Measurements from ENCODE around the gene MDFIC. TPM values are rescaled to one million over a fixed set of nuclear protein-coding genes. Genes with fewer than 3 reads are reported as not detected.

The MDFIC gene
- total and polyA plus RNA-seq, 2 experiments from 2014 or later, result 3.0 to 5.2 TPM

DNA sequence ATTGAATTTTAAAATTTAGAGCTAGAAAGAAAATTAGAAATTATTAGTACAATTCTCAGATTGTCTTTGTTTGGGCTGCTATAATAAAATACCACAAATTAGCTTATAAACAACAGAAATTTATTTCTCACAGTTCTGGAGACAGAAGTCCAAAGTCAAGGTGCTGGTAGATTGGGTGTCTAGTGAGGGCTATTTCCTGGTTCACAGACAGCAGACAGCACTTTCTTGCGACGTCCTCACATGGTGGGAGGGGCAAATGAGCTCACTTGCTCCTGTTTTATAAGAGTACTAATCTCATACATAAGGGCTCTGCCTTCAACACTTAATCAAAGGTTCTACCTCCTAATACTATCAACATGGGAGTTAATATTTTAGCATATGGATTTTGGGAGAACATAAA is 134.1 kb downstream of the MDFIC start:
- Histone ChIP-seq H3F3A (replicated peaks; ENCODE audit: low read depth) (no peaks in the 10 kb centered on the region), H3K4me2 (no peak overlapping the region), H3K9me2 (ENCODE audit: insufficient read depth) (no peaks in the 10 kb centered on the region), H3K4me1 (ENCODE audit: insufficient read depth) (no peaks in the 10 kb centered on the region), H3K79me2 (replicated peaks; ENCODE audit: insufficient read depth) (no peaks in the 10 kb centered on the region), H2AFZ (no peak overlapping the region), H3K27me3 (ENCODE audit: insufficient read depth) (no peaks in the 10 kb centered on the region), H3K27ac (ENCODE audit: low read depth) (no peak overlapping the region), H4K20me1 (replicated peaks; ENCODE audit: insufficient read depth) (no peaks in the 10 kb centered on the region), H3K36me3 (ENCODE audit: insufficient read depth) (no peaks in the 10 kb centered on the region), H3K4me3 (no peak overlapping the region)
- TF ChIP-seq, protein P1, sequence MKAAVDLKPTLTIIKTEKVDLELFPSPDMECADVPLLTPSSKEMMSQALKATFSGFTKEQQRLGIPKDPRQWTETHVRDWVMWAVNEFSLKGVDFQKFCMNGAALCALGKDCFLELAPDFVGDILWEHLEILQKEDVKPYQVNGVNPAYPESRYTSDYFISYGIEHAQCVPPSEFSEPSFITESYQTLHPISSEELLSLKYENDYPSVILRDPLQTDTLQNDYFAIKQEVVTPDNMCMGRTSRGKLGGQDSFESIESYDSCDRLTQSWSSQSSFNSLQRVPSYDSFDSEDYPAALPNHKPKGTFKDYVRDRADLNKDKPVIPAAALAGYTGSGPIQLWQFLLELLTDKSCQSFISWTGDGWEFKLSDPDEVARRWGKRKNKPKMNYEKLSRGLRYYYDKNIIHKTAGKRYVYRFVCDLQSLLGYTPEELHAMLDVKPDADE (IDR thresholded peaks at IDR 0.05), result no peak
- TF ChIP-seq ZNF331 (CRISPR knock-in tag; IDR thresholded peaks at IDR 0.05; ENCODE audit: low read depth) (no peak), ZNF114 (CRISPR knock-in tag; IDR thresholded peaks at IDR 0.05) (no peak), NANOG (IDR thresholded peaks at IDR 0.05; ENCODE audit: borderline replicate concordance) (no peak), CTCF (conservative IDR thresholded peaks at IDR 0.05; ENCODE audit: low read depth in 2 of 2) (no peak), ZNF462 (CRISPR knock-in tag; IDR thresholded peaks at IDR 0.05) (no peak), EZH2 (IDR thresholded peaks at IDR 0.05; ENCODE audit: low read depth, unreplicated experiment) (no peak), JUNB (IDR thresholded peaks at IDR 0.05; ENCODE audit: unreplicated experiment) (no peak), STAT1 (IDR thresholded peaks at IDR 0.05; ENCODE audit: unreplicated experiment) (no peak), POLR2AphosphoS5 (IDR thresholded peaks at IDR 0.05; ENCODE audit: low read depth) (no peak), CREB1 (CRISPR knock-in tag; IDR thresholded peaks at IDR 0.05; ENCODE audit: low read depth) (no peak), EZH2phosphoT487 (IDR thresholded peaks at IDR 0.05; ENCODE audit: unreplicated experiment) (no peak)
- TF ChIP-seq, protein P2, sequence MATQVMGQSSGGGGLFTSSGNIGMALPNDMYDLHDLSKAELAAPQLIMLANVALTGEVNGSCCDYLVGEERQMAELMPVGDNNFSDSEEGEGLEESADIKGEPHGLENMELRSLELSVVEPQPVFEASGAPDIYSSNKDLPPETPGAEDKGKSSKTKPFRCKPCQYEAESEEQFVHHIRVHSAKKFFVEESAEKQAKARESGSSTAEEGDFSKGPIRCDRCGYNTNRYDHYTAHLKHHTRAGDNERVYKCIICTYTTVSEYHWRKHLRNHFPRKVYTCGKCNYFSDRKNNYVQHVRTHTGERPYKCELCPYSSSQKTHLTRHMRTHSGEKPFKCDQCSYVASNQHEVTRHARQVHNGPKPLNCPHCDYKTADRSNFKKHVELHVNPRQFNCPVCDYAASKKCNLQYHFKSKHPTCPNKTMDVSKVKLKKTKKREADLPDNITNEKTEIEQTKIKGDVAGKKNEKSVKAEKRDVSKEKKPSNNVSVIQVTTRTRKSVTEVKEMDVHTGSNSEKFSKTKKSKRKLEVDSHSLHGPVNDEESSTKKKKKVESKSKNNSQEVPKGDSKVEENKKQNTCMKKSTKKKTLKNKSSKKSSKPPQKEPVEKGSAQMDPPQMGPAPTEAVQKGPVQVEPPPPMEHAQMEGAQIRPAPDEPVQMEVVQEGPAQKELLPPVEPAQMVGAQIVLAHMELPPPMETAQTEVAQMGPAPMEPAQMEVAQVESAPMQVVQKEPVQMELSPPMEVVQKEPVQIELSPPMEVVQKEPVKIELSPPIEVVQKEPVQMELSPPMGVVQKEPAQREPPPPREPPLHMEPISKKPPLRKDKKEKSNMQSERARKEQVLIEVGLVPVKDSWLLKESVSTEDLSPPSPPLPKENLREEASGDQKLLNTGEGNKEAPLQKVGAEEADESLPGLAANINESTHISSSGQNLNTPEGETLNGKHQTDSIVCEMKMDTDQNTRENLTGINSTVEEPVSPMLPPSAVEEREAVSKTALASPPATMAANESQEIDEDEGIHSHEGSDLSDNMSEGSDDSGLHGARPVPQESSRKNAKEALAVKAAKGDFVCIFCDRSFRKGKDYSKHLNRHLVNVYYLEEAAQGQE (IDR thresholded peaks at IDR 0.05; ENCODE audit: unreplicated experiment), result no peak
- Mint-ChIP-seq H3K4me1 (peaks cover 3% of the 10 kb centered on the region), H3K27me3 (ENCODE audit: insufficient read depth, low read depth, poor library complexity) (no peaks in the 10 kb centered on the region), H3K4me3 (no peak overlapping the region), H3K27ac (no peak overlapping the region), H3K36me3 (ENCODE audit: low read depth) (no peaks in the 10 kb centered on the region), H3K9me3 (no peaks in the 10 kb centered on the region; the same call in 2 of the 3 replicates)
- no peak for DNase-seq (ENCODE audit: low spot score)
- no peak for ATAC-seq
